Endothelial cell of umbilical vein (primary cell): ENCODE data around the gene TMEM183A. TPM values are rescaled to one million over a fixed set of nuclear protein-coding genes. Genes with fewer than 3 reads are reported as not detected.

Source experiments
- BruUV-seq: library from RNA; stranded (reverse); fragments of 400-500 nt; replicated peaks from 2 replicates; lab custom pipeline; 2021; lab: Mats Ljungman, UMichigan
- CTCF ChIA-PET: fragments of 300-600, 350-600 bp; sonication (Branson Sonifier 250); formaldehyde crosslinking; loops from one replicate; lab custom pipeline; 2021; ENCODE audit warnings: antibody characterized with exemption, inconsistent platforms; lab: Charles Lee
- POLR2A ChIA-PET: fragments of 300-600, 350-600 bp; sonication (Branson Sonifier 250); formaldehyde crosslinking; loops from one replicate; lab custom pipeline; 2021; ENCODE audit warnings: antibody characterized with exemption, inconsistent platforms; lab: Charles Lee
- DNase-seq: peaks from one replicate; pipeline ENCODE4 v3.0.0-alpha.2; 2011; ENCODE audit warnings: low read depth, low spot score
- FAIRE-seq: peaks from 2 replicates; lab custom pipeline; 2011; peaks lifted over from hg19 to GRCh38; lab: Jason Lieb, UNC
- H2AFZ ChIP-seq: 2 replicates; pipeline ENCODE4 v1.6.0; 2012; ENCODE audit warnings: low read depth, low read length, control low read depth, inconsistent platforms
- H3K27ac ChIP-seq: 2 replicates; pipeline ENCODE4 v1.5.1; 2011; ENCODE audit warnings: low read depth, mild to moderate bottlenecking, control low read depth, low read length, moderate library complexity; ENCODE audit not compliant: insufficient read depth
- H3K27me3 ChIP-seq, 2 experiments: 2 replicates each; pipeline versions ENCODE4 v1.6.0 to v1.6.1; 2011; ENCODE audit warnings: low read length in 2 of 2, mixed read lengths in 1 of 2; ENCODE audit not compliant: control insufficient read depth in 2 of 2, insufficient read depth in 2 of 2
- H3K36me3 ChIP-seq, 2 experiments: 2 replicates in 1 of 2; 3 replicates in 1 of 2; pipeline ENCODE4 v1.5.1; 2011; ENCODE audit warnings: low read length in 2 of 2, mild to moderate bottlenecking in 1 of 2, moderate library complexity in 1 of 2; ENCODE audit not compliant: control insufficient read depth in 2 of 2, insufficient read depth in 2 of 2; ENCODE audit errors: extremely low read depth in 1 of 2
- H3K4me1 ChIP-seq: 3 replicates; pipeline ENCODE4 v1.5.1; 2011; ENCODE audit warnings: mild to moderate bottlenecking, low read length; ENCODE audit not compliant: control insufficient read depth, insufficient read depth; ENCODE audit errors: extremely low read depth
- H3K4me2 ChIP-seq: 2 replicates; pipeline ENCODE4 v1.6.1; 2011; ENCODE audit warnings: low read length, control low read depth, mixed read lengths; ENCODE audit not compliant: insufficient read depth
- H3K4me3 ChIP-seq, 3 experiments: fragments of 200-600 bp in 1 of 3; sonication (generic), shearing (Covaris generic) in 1 of 3; replicated peaks in 1 of 3; 2 replicates each; pipeline ENCODE4 v1.5.1; 2011 to 2016; ENCODE audit warnings: control low read depth in 3 of 3, low read length in 3 of 3, mild to moderate bottlenecking in 2 of 3, inconsistent platforms in 1 of 3, low read depth in 1 of 3, moderate library complexity in 1 of 3; ENCODE audit not compliant: insufficient read depth in 1 of 3
- H3K79me2 ChIP-seq: 2 replicates; pipeline ENCODE4 v1.6.0; 2012; ENCODE audit warnings: low read length, inconsistent platforms; ENCODE audit not compliant: control insufficient read depth, insufficient read depth
- H3K9ac ChIP-seq: replicated peaks from 2 replicates; pipeline ENCODE3; 2011; ENCODE audit warnings: low read length, control low read depth; ENCODE audit not compliant: insufficient read depth; ENCODE audit errors: extremely low read depth
- H3K9me1 ChIP-seq: replicated peaks from 3 replicates; pipeline ENCODE4 v1.6.0; 2011; ENCODE audit warnings: mild to moderate bottlenecking, low read length; ENCODE audit not compliant: control insufficient read depth, insufficient read depth; ENCODE audit errors: extremely low read depth
- H3K9me3 ChIP-seq: replicated peaks from 2 replicates; pipeline ENCODE4 v1.5.1; 2012; ENCODE audit warnings: low read length, inconsistent platforms; ENCODE audit not compliant: control insufficient read depth, insufficient read depth
- H4K20me1 ChIP-seq: replicated peaks from 2 replicates; pipeline ENCODE3; 2011; ENCODE audit warnings: mild to moderate bottlenecking, low read length; ENCODE audit not compliant: control insufficient read depth, insufficient read depth; ENCODE audit errors: extremely low read depth
- CTCF ChIP-seq, 2 donors: IDR thresholded peaks; 1 replicate in 1 of 2; 2 replicates in 1 of 2; pipeline ENCODE4 v1.5.1; 2011; ENCODE audit warnings: low read length in 2 of 2, mild to moderate bottlenecking in 2 of 2, moderate library complexity in 2 of 2, control low read depth in 1 of 2, inconsistent platforms in 1 of 2, low read depth in 1 of 2; ENCODE audit not compliant: insufficient read depth in 1 of 2; ENCODE audit errors: extremely low read depth in 1 of 2
- EZH2 ChIP-seq: IDR thresholded peaks from 2 replicates; pipeline ENCODE4 v1.6.1; 2012; ENCODE audit warnings: borderline replicate concordance, low read depth, mild to moderate bottlenecking, moderate library complexity, low read length, inconsistent platforms; ENCODE audit not compliant: severe bottlenecking
- FOS ChIP-seq: IDR thresholded peaks from 2 replicates; pipeline ENCODE4 v1.6.1; 2011; ENCODE audit warnings: mild to moderate bottlenecking, low read length, moderate library complexity, borderline replicate concordance; ENCODE audit not compliant: insufficient read depth
- GATA2 ChIP-seq: IDR thresholded peaks from 2 replicates; pipeline ENCODE4 v1.7.0; 2011; ENCODE audit warnings: low read depth, mild to moderate bottlenecking, moderate library complexity, mixed read lengths, low read length; ENCODE audit not compliant: insufficient read length, insufficient read depth
- JUN ChIP-seq: IDR thresholded peaks from 2 replicates; pipeline ENCODE4 v1.6.1; 2011; ENCODE audit warnings: borderline replicate concordance, low read depth; ENCODE audit not compliant: insufficient read length, insufficient read depth
- MAX ChIP-seq: IDR thresholded peaks from 2 replicates; pipeline ENCODE4 v1.6.1; 2011; ENCODE audit not compliant: insufficient read depth, insufficient read length
- MYC ChIP-seq: IDR thresholded peaks from one replicate; pipeline ENCODE4 v1.6.1; 2011; ENCODE audit warnings: mild to moderate bottlenecking, low read depth, low read length
- POLR2A ChIP-seq: IDR thresholded peaks from 2 replicates; pipeline ENCODE4 v1.6.1; 2012; ENCODE audit warnings: low read depth, mild to moderate bottlenecking, control low read depth, low read length
- POLR2AphosphoS5 ChIP-seq: IDR thresholded peaks from 2 replicates; pipeline ENCODE4 v1.6.1; 2012; ENCODE audit warnings: low read depth, mild to moderate bottlenecking, control low read depth, low read length, moderate library complexity; ENCODE audit not compliant: insufficient read depth
- dilution Hi-C: fragments of 300-500 bp; cut with MboI; formaldehyde crosslinking; loops from one replicate; pipeline ENCODE4 v1.15.0; 2019; ENCODE audit warnings: low sequenced_read_pairs; ENCODE audit not compliant: extremely low pct_ligation_motif_present
- intact Hi-C: fragments of 100-400 bp; cut with micrococcal nuclease; formaldehyde crosslinking; loops from one replicate; pipeline ENCODE4 v1.10.0; 2022
- polyA plus RNA-seq, 4 experiments: library from polyadenylated mRNA; depleted of rRNA in 3 of 4; stranded (reverse) in 3 of 4; unstranded in 1 of 4; fragments of >200 nt; gene quantifications; 2 replicates each; pipeline versions ENCODE4 v1.2.1 to v1.2.3, GENCODE V29; 2011 to 2012; ENCODE audit warnings: missing spikeins in 1 of 4
- total RNA-seq: library from RNA; stranded (reverse); gene quantifications from 2 replicates; pipeline ENCODE4 v1.2.3, GENCODE V29; 2021

Gene TMEM183A
- total and polyA plus RNA-seq, 2 donors (not counting 3 experiments of a cell fraction or from before 2014, with no cell fraction given), result 59.4 to 110 TPM

GRCh38 chr1:203059485-203059884, 52.3 kb downstream of the TMEM183A start:
- H3K4me3 ChIP-seq, result no peak overlapping the region
- H4K20me1 ChIP-seq, result no peaks in the 10 kb centered on the region
- ChIA-PET POLR2A (no interaction called here), CTCF (interaction anchor here (0.9 kb wide), 1 partner anchor 19 kb away, joined by 3 read pairs; no protein-coding TSS in a partner anchor)
- no peak overlapping the region for H3K27ac ChIP-seq
- no peak overlapping the region for H3K9ac ChIP-seq
- no peak for TF ChIP-seq POLR2AphosphoS5
- TF ChIP-seq MAX, result no peak
- no peak for TF ChIP-seq GATA2
- TF ChIP-seq CTCF (IDR thresholded peaks at IDR 0.05; ENCODE audit: extremely low read depth in 1 of 2, insufficient read depth in 1 of 2, low read depth in 1 of 2, low read length in 2 of 2), result no peak
- TF ChIP-seq MYC, result no peak
- TF ChIP-seq FOS, result no peak
- TF ChIP-seq POLR2A, result no peak
- TF ChIP-seq EZH2, result no peak
- no peak for TF ChIP-seq JUN
- no peak overlapping the region for H3K4me2 ChIP-seq
- FAIRE-seq (no peak), DNase-seq (no peak)
- no peaks in the 10 kb centered on the region for H3K36me3 ChIP-seq
- no TSS peak for BruUV-seq
- H3K27me3 ChIP-seq, result peaks cover 0 to 3% of the 10 kb centered on the region in 2 experiments
- no peak overlapping the region for H2AFZ ChIP-seq
- H3K9me1 ChIP-seq, result no peaks in the 10 kb centered on the region
- no peaks in the 10 kb centered on the region for H3K9me3 ChIP-seq
- intact Hi-C loops (no loop called here), dilution Hi-C loops (no loop called here)
- H3K79me2 ChIP-seq, result no peaks in the 10 kb centered on the region
- H3K4me1 ChIP-seq, result no peaks in the 10 kb centered on the region
